Mesendoderm (in vitro differentiated cells): ENCODE results near the gene GDF9.
A peak's percentile ranks its signal among the peaks of the same experiment; 100 is the strongest.

Source experiments
- DNase-seq: peaks from one replicate; pipeline ENCODE4 v3.0.0; 2013
- H2AK5ac ChIP-seq: 2 replicates; pipeline ENCODE4 v1.6.1; 2013; ENCODE audit warnings: low read length, inconsistent platforms
- H2BK120ac ChIP-seq: 2 replicates; pipeline ENCODE4 v1.6.1; 2013; ENCODE audit warnings: low read depth, mild to moderate bottlenecking, low read length, moderate library complexity, mixed read lengths
- H2BK15ac ChIP-seq: replicated peaks from 2 replicates; pipeline ENCODE4 v1.6.1; 2013; ENCODE audit warnings: low read depth, mild to moderate bottlenecking, moderate library complexity
- H2BK5ac ChIP-seq: 2 replicates; pipeline ENCODE4 v1.6.1; 2013; ENCODE audit warnings: low read length, inconsistent platforms
- H3K18ac ChIP-seq: 2 replicates; pipeline ENCODE4 v1.6.1; 2013; ENCODE audit warnings: mild to moderate bottlenecking, low read length, mixed read lengths
- H3K23ac ChIP-seq: one replicate; pipeline ENCODE4 v1.6.1; 2013; ENCODE audit warnings: low read length
- H3K27ac ChIP-seq: 2 replicates; pipeline ENCODE4 v1.5.1; 2013; ENCODE audit warnings: low read depth, mild to moderate bottlenecking, inconsistent platforms, low read length, moderate library complexity
- H3K27me3 ChIP-seq: 2 replicates; pipeline ENCODE4 v1.6.1; 2013; ENCODE audit warnings: low read length, control low read depth, mild to moderate bottlenecking, inconsistent platforms; ENCODE audit not compliant: insufficient read depth, poor library complexity
- H3K36me3 ChIP-seq: 2 replicates; pipeline ENCODE4 v1.6.1; 2013; ENCODE audit warnings: low read length, inconsistent platforms; ENCODE audit not compliant: control insufficient read depth, insufficient read depth
- H3K4ac ChIP-seq: one replicate; pipeline ENCODE4 v1.6.1; 2013; ENCODE audit warnings: low read depth, mild to moderate bottlenecking, low read length, moderate library complexity
- H3K4me1 ChIP-seq: 2 replicates; pipeline ENCODE4 v1.6.1; 2013; ENCODE audit warnings: low read depth, low read length, inconsistent platforms; ENCODE audit not compliant: control insufficient read depth
- H3K4me2 ChIP-seq: 2 replicates; pipeline ENCODE4 v1.6.1; 2013; ENCODE audit warnings: low read length
- H3K4me3 ChIP-seq: 2 replicates; pipeline ENCODE4 v1.5.1; 2013; ENCODE audit warnings: mild to moderate bottlenecking, low read length
- H3K56ac ChIP-seq: one replicate; pipeline ENCODE4 v1.6.1; 2013; ENCODE audit warnings: low read length
- H3K79me1 ChIP-seq: 2 replicates; pipeline ENCODE4 v1.6.1; 2013; ENCODE audit warnings: low read length, inconsistent platforms
- H3K79me2 ChIP-seq: 2 replicates; pipeline ENCODE4 v1.6.1; 2013; ENCODE audit warnings: mild to moderate bottlenecking, low read length; ENCODE audit not compliant: control insufficient read depth, insufficient read depth
- H3K9ac ChIP-seq: 2 replicates; pipeline ENCODE4 v1.6.1; 2013; ENCODE audit warnings: low read length, inconsistent platforms
- H4K5ac ChIP-seq: one replicate; pipeline ENCODE4 v1.6.1; 2013; ENCODE audit warnings: low read length
- H4K8ac ChIP-seq: one replicate; pipeline ENCODE4 v1.6.1; 2013; ENCODE audit warnings: low read depth, mild to moderate bottlenecking, control low read depth, low read length, moderate library complexity
- WGBS: extraction: QIAGEN DNeasy Blood & Tissue Kit; methylation state at CpG from one replicate; pipeline ENCODE4 v1.1.7; 2013; ENCODE audit warnings: low lambda C conversion rate, missing lambda C conversion rate; ENCODE audit not compliant: insufficient coverage; ENCODE audit errors: extremely low coverage; 5-methylcytosine and 5-hydroxymethylcytosine counted together

GDF9 gene

GRCh38 chr5:132840313-132840712 lies 26.0 kb downstream of the GDF9 start:
- Histone ChIP-seq H3K79me1 (no peaks in the 10 kb centered on the region), H3K79me2 (no peaks in the 10 kb centered on the region)

DNA sequence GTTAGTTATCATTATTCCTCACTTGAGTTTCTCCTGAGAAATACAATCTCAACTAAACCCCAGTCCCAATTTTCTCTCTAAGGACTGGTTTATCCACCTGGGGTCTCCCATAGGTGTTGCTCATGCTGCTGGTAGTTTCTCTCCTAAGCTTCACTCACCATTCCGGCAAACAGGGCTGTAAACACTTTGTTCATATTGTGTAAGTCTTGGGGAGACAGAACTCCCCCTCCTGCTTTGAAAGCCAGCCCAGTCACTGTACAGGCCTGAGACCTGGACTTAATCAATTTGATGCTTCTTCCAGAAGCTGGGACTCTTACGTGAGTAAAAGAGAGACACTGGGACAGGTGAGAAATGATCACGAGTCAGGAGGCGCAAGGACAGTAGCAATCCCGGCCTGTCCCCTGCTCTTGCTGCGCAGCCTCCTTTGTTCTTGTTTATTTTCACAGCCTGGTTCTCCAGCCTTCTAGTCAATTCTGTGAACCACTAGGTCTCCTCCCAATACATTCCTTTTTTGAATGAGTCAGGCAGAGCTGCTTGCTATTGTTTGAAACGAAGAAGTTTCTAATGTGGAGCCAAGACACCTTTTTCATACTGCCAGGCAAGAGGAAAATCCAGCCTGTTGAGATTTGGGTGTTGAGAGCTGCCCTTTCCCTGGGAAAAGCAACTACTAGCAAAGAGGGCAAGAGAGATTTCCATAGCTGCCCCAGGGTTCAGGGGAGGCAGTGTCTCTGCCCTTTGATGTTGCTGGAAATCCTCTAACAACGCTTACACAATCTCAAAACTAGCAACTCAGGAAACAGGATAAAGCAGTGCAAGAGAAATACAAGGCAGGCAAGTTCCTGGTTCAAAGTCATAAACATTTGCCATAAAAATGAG lies 26.6 kb downstream of the GDF9 start:
- DNase-seq: peak; percentile 25
- H3K4me1 ChIP-seq: no peaks in the 10 kb centered on the region

More at GRCh38 chr5:132840313-132840712, 26.0 kb downstream of the GDF9 start:
- no peak overlapping the region for H3K4me3 ChIP-seq
- no peak overlapping the region for H3K9ac ChIP-seq
- no peaks in the 10 kb centered on the region for H3K27me3 ChIP-seq
- peak overlapping the region; percentile 15 for H3K23ac ChIP-seq
- H3K4me1 ChIP-seq: no peaks in the 10 kb centered on the region
- DNase-seq: no peak
- H3K36me3 ChIP-seq: no peaks in the 10 kb centered on the region
- no peak overlapping the region for H3K56ac ChIP-seq
- no peak overlapping the region for H3K18ac ChIP-seq
- H2AK5ac ChIP-seq: no peak overlapping the region
- no peak overlapping the region for H4K8ac ChIP-seq
- H3K4me2 ChIP-seq: no peak overlapping the region
- no peak overlapping the region for H3K27ac ChIP-seq
- no peak overlapping the region for H3K4ac ChIP-seq
- H2BK120ac ChIP-seq: no peak overlapping the region
- no peak overlapping the region for H2BK5ac ChIP-seq
- no CpG with 5 or more reads among the region's 3 CpGs for WGBS
- no peak overlapping the region for H4K5ac ChIP-seq
- no peak overlapping the region for H2BK15ac ChIP-seq

GRCh38 chr5:132838516-132839282 lies 27.6 kb downstream of the GDF9 start:
- Histone ChIP-seq H3K4ac (no peak overlapping the region), H2BK120ac (no peak overlapping the region), H3K9ac (no peak overlapping the region), H4K5ac (no peak overlapping the region), H3K4me1 (no peaks in the 10 kb centered on the region), H3K27ac (no peak overlapping the region), H3K27me3 (no peaks in the 10 kb centered on the region), H3K36me3 (no peaks in the 10 kb centered on the region), H3K18ac (no peak overlapping the region), H4K8ac (no peak overlapping the region), H2BK15ac (no peak overlapping the region), H3K79me1 (no peaks in the 10 kb centered on the region), H3K23ac (peak overlapping the region; percentile 66), H3K4me2 (no peak overlapping the region), H3K4me3 (no peak overlapping the region), H3K79me2 (no peaks in the 10 kb centered on the region), H2BK5ac (no peak overlapping the region), H2AK5ac (no peak overlapping the region), H3K56ac (no peak overlapping the region)
- no CpG with 5 or more reads among the region's 3 CpGs for WGBS
- no peak for DNase-seq

More for the DNA sequence above, 26.6 kb downstream of the GDF9 start:
- no peak overlapping the region for H4K8ac ChIP-seq
- H2AK5ac ChIP-seq: no peak overlapping the region
- no peak overlapping the region for H3K18ac ChIP-seq
- no peaks in the 10 kb centered on the region for H3K79me2 ChIP-seq
- no peak overlapping the region for H3K4me2 ChIP-seq
- peak overlapping the region; percentile 25 for H3K56ac ChIP-seq
- no peak overlapping the region for H3K4ac ChIP-seq
- H2BK5ac ChIP-seq: no peak overlapping the region
- no peak overlapping the region for H3K27ac ChIP-seq
- whole genome bisulfite sequencing: no CpG with 5 or more reads among the region's 8 CpGs
- no peak overlapping the region for H4K5ac ChIP-seq
- no peak overlapping the region for H2BK15ac ChIP-seq
- no peaks in the 10 kb centered on the region for H3K79me1 ChIP-seq
- no peak overlapping the region for H2BK120ac ChIP-seq
- no peaks in the 10 kb centered on the region for H3K27me3 ChIP-seq
- peak overlapping the region; percentile 15 for H3K23ac ChIP-seq
- no peak overlapping the region for H3K4me3 ChIP-seq
- H3K9ac ChIP-seq: no peak overlapping the region
- H3K36me3 ChIP-seq: no peaks in the 10 kb centered on the region

GRCh38 chr5:132837868-132838267 lies 28.4 kb downstream of the GDF9 start:
- H2BK15ac ChIP-seq: no peak overlapping the region
- H3K27ac ChIP-seq: no peak overlapping the region
- no peak overlapping the region for H2BK120ac ChIP-seq
- no peak overlapping the region for H3K9ac ChIP-seq
- H3K4ac ChIP-seq: no peak overlapping the region
- no peak overlapping the region for H3K4me2 ChIP-seq
- no peak overlapping the region for H4K5ac ChIP-seq
- no CpG with 5 or more reads among the region's 2 CpGs for WGBS
- no peak overlapping the region for H4K8ac ChIP-seq
- no peaks in the 10 kb centered on the region for H3K79me2 ChIP-seq
- no peaks in the 10 kb centered on the region for H3K36me3 ChIP-seq
- DNase-seq: no peak
- no peak overlapping the region for H3K18ac ChIP-seq
- no peak overlapping the region for H3K56ac ChIP-seq
- no peaks in the 10 kb centered on the region for H3K27me3 ChIP-seq
- H3K79me1 ChIP-seq: no peaks in the 10 kb centered on the region
- no peak overlapping the region for H3K4me3 ChIP-seq
- H3K23ac ChIP-seq: no peak overlapping the region
- no peak overlapping the region for H2BK5ac ChIP-seq
- H3K4me1 ChIP-seq: no peaks in the 10 kb centered on the region
- no peak overlapping the region for H2AK5ac ChIP-seq

DNA sequence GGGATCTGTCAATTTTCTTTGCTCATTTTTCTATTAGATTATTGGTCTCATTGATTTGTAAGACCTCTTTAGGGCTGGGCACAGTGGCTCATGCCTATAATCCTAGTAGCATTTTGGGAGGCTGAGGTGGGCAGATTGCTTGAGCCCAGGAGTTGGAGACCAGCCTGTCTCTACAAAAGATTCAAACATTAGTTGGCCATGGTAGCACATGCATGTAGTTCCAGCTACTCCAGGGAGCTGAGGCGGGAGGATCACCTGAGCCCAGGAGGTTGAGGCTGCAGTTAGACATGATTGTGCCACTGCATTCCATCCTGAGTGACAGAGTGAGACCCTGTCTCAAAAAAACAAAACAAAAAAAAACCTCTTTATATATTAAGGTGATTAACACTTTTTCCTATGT lies 29.4 kb downstream of the GDF9 start:
- Histone ChIP-seq H3K27me3 (no peaks in the 10 kb centered on the region), H2AK5ac (no peak overlapping the region), H3K79me2 (no peaks in the 10 kb centered on the region), H2BK120ac (no peak overlapping the region), H4K8ac (no peak overlapping the region), H3K4me1 (no peaks in the 10 kb centered on the region), H2BK15ac (no peak overlapping the region), H3K36me3 (no peaks in the 10 kb centered on the region), H3K18ac (no peak overlapping the region), H3K79me1 (no peaks in the 10 kb centered on the region), H3K9ac (no peak overlapping the region), H3K4me3 (no peak overlapping the region), H3K56ac (no peak overlapping the region), H3K4me2 (no peak overlapping the region), H3K4ac (no peak overlapping the region), H2BK5ac (no peak overlapping the region), H4K5ac (no peak overlapping the region), H3K23ac (no peak overlapping the region), H3K27ac (no peak overlapping the region)
- no CpG with 5 or more reads among the region's 1 CpG for WGBS
- no peak for DNase-seq
